AG09309 (cell line): ENCODE data around the gene SPRR2D.
"Not testable (repeated sequence)": the region's sequence is repeated elsewhere in the genome, so short reads cannot be mapped to it uniquely, and the experiment has no call there.

Source experiments
- DNase-seq: peaks from one replicate; pipeline ENCODE4 v3.0.0-alpha.2; 2010; ENCODE audit warnings: low read depth
- H3K4me3 ChIP-seq: 2 replicates; pipeline ENCODE4 v1.5.1; 2011; ENCODE audit warnings: mild to moderate bottlenecking, low read depth, low read length, moderate library complexity; ENCODE audit not compliant: control insufficient read depth
- CTCF ChIP-seq: IDR thresholded peaks from 2 replicates; pipeline ENCODE4 v1.5.1; 2011; ENCODE audit warnings: mild to moderate bottlenecking, low read depth, low read length, inconsistent platforms; ENCODE audit not compliant: insufficient read depth, control insufficient read depth; ENCODE audit errors: missing control alignments

Gene SPRR2D

DNA sequence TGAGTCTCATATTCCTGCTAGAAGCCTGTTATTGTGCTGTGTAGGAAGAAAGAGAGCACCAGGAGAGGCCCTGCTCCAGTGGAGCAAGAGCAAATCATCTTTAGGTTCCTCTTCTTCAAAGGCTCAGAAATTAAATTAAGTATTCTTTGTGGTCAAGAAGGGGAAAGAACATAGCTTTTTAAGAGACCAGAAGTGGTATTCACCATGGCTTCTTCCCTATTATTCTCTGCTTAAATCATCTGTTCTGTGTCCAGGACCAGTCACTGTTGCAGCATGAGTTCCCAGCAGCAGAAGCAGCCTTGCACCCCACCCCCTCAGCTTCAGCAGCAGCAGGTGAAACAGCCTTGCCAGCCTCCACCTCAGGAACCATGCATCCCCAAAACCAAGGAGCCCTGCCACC is 8.8 kb downstream of the SPRR2D start:
- no peak for DNase-seq
- no peak overlapping the region for H3K4me3 ChIP-seq

GRCh38 chr1:153030895-153031294 is 10.0 kb downstream of the SPRR2D start, which contains the start of gene SPRR1B:
Gene SPRR1B, plus strand, starts transcription at chr1:153031203. Its CDS starts 1,143 bp downstream, at chr1:153032346.
- no peak for DNase-seq
- no peak within 1 kb of the TSS for H3K4me3 ChIP-seq
- TF ChIP-seq CTCF, result no peak

More for the DNA sequence above, 8.8 kb downstream of the SPRR2D start:
- TF ChIP-seq CTCF, result no peak

- TF ChIP-seq CTCF, result no peak
- H3K4me3 ChIP-seq, result no peak overlapping the region
- DNase-seq, result no peak
Measured at GRCh38 chr1:153028766-153029165, 12.2 kb downstream of the SPRR2D start.

DNA sequence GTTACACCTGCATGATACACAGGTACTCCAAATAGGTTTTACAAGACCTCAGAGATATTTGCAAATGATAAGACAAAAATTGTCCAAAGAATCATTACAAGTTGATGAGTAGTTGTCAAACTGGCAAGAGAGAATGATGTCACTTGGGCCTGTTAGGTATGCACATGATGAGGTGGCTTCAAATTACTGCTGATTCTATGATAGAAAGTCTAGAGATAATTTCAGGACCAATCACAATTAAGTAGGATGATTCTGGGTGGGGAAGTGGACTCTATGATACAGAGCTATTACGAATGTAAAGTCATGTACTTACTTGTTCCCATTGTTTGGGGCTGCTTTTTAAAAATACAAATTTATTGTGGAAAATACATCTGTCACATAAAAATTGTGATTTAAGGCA is 15.1 kb downstream of the SPRR2D start:
- TF ChIP-seq CTCF, result no peak
- DNase-seq, result no peak
- no peak overlapping the region for H3K4me3 ChIP-seq

DNA sequence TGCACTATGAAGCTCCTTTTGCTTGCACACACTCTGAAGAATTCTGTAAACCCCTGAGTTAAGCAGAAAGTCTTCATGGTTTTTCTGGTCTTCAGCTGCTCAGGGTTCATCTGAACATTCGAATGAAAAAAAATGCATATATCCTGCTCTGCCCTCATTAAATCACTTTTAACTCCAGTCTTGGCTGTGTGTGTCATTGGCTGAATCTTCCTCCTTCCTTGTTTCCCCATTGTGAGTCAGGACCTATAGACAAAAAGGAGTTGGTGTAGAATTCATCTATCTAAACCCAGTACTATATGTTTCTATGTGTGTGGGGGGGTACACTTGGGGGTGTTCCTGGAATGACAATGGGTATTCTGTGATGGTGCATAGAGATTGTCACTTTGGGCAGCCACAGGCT is 16.5 kb downstream of the SPRR2D start:
- no peak overlapping the region for H3K4me3 ChIP-seq
- no peak for DNase-seq
- no peak for TF ChIP-seq CTCF

- DNase-seq, result no peak
- TF ChIP-seq CTCF, result no peak
- H3K4me3 ChIP-seq, result no peak overlapping the region
Measured at GRCh38 chr1:153023109-153023508, 17.8 kb downstream of the SPRR2D start.

GRCh38 chr1:153022340-153022739 is 18.6 kb downstream of the SPRR2D start:
- not testable (repeated sequence) for DNase-seq, H3K4me3 ChIP-seq

DNA sequence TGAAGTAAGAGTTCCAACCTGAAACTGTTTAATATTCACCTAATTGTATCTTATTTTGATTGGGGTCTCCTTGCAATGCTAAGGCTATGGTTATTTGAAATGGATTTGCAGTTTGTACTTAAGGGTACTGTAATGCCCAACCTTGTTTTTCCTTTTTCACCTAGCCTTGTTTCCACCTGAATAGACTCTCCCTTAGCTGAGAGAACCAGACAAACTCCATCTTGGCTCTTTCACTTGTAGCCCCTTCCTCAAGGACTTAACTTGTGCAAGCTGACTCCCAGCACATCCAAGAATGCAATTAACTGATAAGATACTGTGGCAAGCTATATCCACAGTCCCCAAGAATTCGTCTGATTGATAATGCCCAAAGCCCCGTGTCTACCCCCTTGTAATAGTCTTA is 19.1 kb downstream of the SPRR2D start:
- not testable (repeated sequence) for H3K4me3 ChIP-seq

GRCh38 chr1:153011235-153011758 is 29.6 kb downstream of the SPRR2D start:
- DNase-seq, H3K4me3 ChIP-seq: not testable (repeated sequence)

More for the DNA sequence above, 19.1 kb downstream of the SPRR2D start:
- not testable (repeated sequence) for DNase-seq
